ENCODE results near the gene MT1E.
"Not testable (repeated sequence)": the region's sequence is repeated elsewhere in the genome, so short reads cannot be mapped to it uniquely, and the experiment has no call there.

The MT1E gene

DNA sequence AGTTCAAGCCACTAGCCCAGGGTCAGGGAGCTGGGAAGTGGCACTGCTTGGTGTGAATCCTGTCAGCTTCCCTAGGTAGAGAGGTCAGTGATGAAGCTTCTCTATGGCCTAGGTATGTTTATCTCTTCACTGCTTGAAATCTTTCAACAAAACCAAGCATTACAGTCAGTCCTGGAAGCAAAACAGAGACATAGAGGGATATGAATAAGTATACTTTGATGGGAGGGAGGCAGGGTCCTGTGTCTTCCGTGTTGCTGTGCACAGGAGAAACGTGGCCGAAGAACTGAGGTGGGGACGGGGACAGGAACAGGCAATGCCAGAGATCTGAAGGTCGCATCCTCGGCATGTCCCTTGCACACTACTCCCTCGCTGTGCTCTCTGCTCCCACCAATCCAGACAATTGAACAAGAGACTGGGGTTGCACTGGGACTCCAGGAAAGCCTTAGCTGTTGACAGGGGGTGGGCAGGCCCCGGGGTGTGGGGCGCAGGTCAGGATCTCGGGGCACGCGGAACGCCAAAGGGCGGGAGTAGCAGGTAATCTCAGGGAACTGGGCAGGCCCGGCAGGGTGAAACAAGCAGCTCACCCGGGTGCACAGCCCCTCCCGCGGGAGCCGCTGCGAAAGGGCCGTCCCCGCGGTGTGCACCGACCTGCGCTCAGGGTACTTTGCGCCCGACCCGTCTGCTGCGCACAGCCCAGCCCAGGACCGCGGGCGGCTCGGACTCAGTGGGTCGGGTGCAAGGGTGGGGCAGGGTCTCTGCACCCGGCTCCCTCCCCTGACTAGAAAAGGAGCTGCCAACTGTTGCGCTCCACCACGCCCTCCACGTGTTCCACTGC lies 43.6 kb downstream of the MT1E start, which contains the start of gene MT1H:
Gene MT1H (plus strand): TSS at position 810 of the 835 bp plus-strand sequence. CDS start 71 bp downstream, outside the sequence.
- no peak for DNase-seq (ENCODE audit: low spot score)
- TF ChIP-seq, protein P1, sequence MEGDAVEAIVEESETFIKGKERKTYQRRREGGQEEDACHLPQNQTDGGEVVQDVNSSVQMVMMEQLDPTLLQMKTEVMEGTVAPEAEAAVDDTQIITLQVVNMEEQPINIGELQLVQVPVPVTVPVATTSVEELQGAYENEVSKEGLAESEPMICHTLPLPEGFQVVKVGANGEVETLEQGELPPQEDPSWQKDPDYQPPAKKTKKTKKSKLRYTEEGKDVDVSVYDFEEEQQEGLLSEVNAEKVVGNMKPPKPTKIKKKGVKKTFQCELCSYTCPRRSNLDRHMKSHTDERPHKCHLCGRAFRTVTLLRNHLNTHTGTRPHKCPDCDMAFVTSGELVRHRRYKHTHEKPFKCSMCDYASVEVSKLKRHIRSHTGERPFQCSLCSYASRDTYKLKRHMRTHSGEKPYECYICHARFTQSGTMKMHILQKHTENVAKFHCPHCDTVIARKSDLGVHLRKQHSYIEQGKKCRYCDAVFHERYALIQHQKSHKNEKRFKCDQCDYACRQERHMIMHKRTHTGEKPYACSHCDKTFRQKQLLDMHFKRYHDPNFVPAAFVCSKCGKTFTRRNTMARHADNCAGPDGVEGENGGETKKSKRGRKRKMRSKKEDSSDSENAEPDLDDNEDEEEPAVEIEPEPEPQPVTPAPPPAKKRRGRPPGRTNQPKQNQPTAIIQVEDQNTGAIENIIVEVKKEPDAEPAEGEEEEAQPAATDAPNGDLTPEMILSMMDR (IDR thresholded peaks at IDR 0.05) = no peak
- H3K27ac ChIP-seq = no peak within 1 kb of the TSS
- H3K4me3 ChIP-seq = peak within 1 kb of the TSS; percentile 44

DNA sequence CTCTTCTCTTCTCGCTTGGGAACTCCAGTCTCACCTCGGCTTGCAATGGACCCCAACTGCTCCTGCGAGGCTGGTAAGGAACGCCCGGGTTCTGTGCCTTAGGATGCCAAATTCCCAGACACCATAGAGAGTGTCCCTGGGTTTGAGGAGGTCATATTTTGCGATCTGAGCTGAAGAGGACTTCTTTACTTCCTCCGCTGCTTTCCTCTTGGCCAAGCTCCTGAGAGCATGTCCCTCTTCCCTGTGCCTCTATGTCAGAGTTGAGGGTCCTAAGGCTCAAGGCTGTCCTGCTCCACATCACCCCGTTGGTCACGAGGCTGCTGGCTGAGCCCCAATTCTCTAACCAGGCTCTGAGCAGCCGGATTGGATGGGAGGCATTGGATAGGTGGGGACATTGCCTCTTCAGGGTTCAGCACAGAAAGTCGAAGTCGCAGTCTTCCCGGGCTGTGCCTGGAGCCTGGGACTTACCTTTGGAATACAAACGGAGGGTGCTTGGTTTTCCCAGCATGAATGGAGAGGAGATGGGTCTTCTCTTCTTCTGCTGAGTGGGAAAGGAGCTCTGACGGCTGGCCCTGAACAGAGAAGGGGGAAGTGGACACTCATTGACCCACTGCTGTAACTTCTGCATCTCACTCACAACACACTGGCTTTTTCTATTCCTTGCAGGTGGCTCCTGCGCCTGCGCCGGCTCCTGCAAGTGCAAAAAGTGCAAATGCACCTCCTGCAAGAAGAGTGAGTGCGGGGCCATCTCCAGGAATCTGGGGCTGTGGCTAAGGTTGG lies 44.4 kb downstream of the MT1E start:
- DNase-seq (ENCODE audit: low spot score) = no peak
- TF ChIP-seq, protein P1 (IDR thresholded peaks at IDR 0.05) = no peak
- Histone ChIP-seq H3K4me3 (peak overlapping the region; percentile 44), H3K27ac (no peak overlapping the region)

- TF ChIP-seq, protein P1 (IDR thresholded peaks at IDR 0.05) = no peak
These were observed 45.0 kb downstream of the MT1E start for GRCh38 chr16:56670620-56670934.

GRCh38 chr16:56671691-56672090 lies 46.1 kb downstream of the MT1E start:
- DNase-seq (ENCODE audit: low spot score); H3K4me3 ChIP-seq; H3K27ac ChIP-seq: not testable (repeated sequence)

More at GRCh38 chr16:56670620-56670934, 45.0 kb downstream of the MT1E start:
- Histone ChIP-seq H3K4me3 (no peak overlapping the region), H3K27ac (no peak overlapping the region)
- no peak for DNase-seq (ENCODE audit: low spot score)

DNA sequence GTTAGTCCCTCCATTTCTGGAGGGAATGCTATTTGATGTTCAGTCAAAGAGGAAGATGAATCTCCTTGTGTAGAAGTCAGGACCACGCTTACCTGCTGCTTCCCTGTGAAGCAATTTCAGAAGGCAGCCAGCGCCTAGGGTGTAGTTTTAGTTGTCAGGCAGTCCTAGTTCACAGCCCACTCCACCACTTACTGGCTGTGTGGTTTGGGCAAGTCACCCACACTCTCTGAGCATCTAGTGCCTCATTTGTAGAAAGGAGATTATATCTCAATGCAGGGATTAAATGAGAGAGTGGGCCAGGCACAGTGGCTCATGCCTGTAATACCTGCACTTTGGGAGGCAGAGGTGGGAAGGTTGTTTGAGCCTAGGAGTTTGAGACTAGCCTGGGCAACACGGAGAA lies 46.6 kb downstream of the MT1E start:
- not testable (repeated sequence) for H3K27ac ChIP-seq; H3K4me3 ChIP-seq; DNase-seq (ENCODE audit: low spot score)

DNA sequence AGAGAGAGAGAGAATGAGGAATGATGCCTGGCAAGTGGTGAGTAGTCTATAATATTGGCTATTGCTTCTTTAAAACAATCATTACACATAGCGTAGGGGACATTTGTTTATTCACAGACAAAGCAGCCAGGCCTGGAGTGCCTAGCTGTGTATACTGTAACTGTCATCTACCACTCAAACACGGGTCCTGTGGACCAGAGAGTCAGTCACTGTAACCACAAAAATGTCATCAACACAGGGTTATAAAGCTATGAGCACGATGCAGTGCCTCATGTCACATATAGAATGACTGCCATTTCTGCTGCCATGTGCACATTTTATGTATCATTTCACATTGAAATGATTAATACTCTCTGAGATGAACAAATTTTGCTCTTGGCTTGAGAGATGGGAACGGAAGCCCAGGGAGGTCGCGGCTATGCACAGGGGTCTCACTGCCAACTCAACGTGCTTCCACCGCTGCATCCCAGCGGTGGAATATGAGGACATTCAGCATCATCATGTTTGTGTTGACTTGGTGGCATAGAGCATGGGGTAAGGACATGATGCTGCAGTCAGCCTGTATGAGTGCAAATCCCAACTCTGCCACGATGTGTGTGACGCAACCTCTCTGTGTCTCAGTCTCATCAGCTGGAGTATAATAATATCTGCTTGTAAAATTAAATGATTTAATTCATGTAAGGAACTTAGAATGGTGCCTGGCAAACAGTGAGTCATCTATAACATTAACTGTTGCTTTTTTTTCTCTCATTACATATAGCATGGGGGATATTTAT lies 47.4 kb downstream of the MT1E start:
- Histone ChIP-seq H3K27ac (no peak overlapping the region), H3K4me3 (no peak overlapping the region)
- no peak for DNase-seq (ENCODE audit: low spot score)
- TF ChIP-seq, protein P1 (IDR thresholded peaks at IDR 0.05) = no peak

DNA sequence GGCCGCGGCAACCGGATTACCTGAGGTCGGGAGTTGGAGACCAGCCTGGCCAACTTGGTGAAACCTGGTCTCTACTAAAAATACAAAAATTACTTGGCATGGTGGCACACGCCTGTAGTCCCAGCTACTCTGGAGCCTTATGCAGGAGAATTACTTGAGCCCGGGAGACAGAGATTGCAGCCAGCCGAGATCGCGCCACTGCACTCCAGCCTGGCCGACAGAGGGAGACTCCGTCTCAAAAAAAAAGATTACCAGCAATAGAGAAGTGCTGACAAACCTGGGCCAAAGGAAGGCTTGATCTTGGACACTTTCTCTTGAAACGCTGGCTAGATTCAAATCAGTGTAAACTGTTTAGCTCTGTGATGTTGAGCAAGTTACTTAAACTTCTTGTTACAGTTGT lies 48.3 kb downstream of the MT1E start:
- no peak overlapping the region for H3K4me3 ChIP-seq
- no peak for DNase-seq (ENCODE audit: low spot score)

GRCh38 chr16:56674570-56674969 lies 49.0 kb downstream of the MT1E start:
- H3K4me3 ChIP-seq; H3K27ac ChIP-seq; DNase-seq (ENCODE audit: low spot score): not testable (repeated sequence)

More for the DNA sequence above, 48.3 kb downstream of the MT1E start:
- TF ChIP-seq, protein P1 (IDR thresholded peaks at IDR 0.05) = peak; percentile 47
- H3K27ac ChIP-seq = no peak overlapping the region

All from coronary artery (tissue), 2 donors.